Muscle layer of duodenum (tissue), 2 donors: ENCODE data around the gene FXYD7.
"Not testable (repeated sequence)": the region's sequence is repeated elsewhere in the genome, so short reads cannot be mapped to it uniquely, and the experiment has no call there.

Experiments
- H3K27ac ChIP-seq: one replicate; pipeline ENCODE4 v1.7.0; 2013; ENCODE audit warnings: mild to moderate bottlenecking, low read length
- H3K27me3 ChIP-seq: one replicate; pipeline ENCODE4 v1.7.0; 2013; ENCODE audit warnings: low read depth, mild to moderate bottlenecking, control low read depth, low read length
- H3K36me3 ChIP-seq, 2 donors: one replicate each; pipeline ENCODE4 v1.7.0; 2013; ENCODE audit warnings: low read length in 2 of 2, control low read depth in 1 of 2, mild to moderate bottlenecking in 1 of 2; ENCODE audit not compliant: insufficient read depth in 2 of 2, control insufficient read depth in 1 of 2
- H3K4me1 ChIP-seq, 2 donors: one replicate each; pipeline ENCODE4 v1.7.0; 2013; ENCODE audit warnings: low read length in 2 of 2, mild to moderate bottlenecking in 2 of 2, control low read depth in 1 of 2, moderate library complexity in 1 of 2; ENCODE audit not compliant: insufficient read depth in 2 of 2, control insufficient read depth in 1 of 2
- H3K4me3 ChIP-seq, 2 donors: one replicate each; pipeline ENCODE4 v1.7.0; 2013; ENCODE audit warnings: low read length in 2 of 2, low read depth in 1 of 2, mild to moderate bottlenecking in 1 of 2
- H3K9me3 ChIP-seq, 2 donors: one replicate each; pipeline ENCODE4 v1.7.0; 2013; ENCODE audit warnings: low read length in 2 of 2, control low read depth in 1 of 2, mild to moderate bottlenecking in 1 of 2; ENCODE audit not compliant: control insufficient read depth in 1 of 2
- donor health status: healthy.

Gene FXYD7, protein sequence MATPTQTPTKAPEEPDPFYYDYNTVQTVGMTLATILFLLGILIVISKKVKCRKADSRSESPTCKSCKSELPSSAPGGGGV

DNA sequence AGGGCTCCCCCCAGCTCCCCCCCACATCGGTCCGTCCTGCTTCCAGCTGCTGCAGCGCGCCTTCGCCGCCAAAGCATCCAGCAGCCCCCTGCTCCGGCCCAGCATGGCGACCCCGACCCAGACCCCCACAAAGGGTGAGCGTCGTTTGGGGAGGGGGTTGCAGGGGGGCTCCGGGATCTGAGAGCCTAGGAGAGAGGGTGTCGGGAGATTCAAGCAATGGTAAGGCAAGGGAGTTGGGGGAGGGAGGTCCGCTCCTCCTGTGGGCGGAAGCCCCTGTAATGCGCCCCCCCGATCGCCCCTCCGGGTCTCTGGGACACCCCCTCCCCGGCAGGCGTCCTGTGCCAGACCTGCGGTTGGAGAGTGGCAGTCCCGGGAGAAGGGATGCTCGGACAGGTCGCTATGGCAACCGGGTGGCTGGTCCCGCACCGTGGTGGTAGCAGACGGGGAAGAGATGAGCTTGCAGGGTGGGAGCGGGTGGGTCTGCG lies at the start of gene FXYD7:
Gene FXYD7, plus strand, starts transcription at position 25 of the 485 bp plus-strand sequence. Its CDS starts 79 bp downstream, at position 104.
- peaks cover 10% of the 10 kb centered on the region for H3K27me3 ChIP-seq
- peaks cover 7 to 15% of the 10 kb centered on the region in 2 donors for H3K4me1 ChIP-seq
- no peaks in the 10 kb centered on the region for H3K36me3 ChIP-seq
- no peak within 1 kb of the TSS for H3K4me3 ChIP-seq
- no peaks in the 10 kb centered on the region for H3K9me3 ChIP-seq
- no peak within 1 kb of the TSS for H3K27ac ChIP-seq

DNA sequence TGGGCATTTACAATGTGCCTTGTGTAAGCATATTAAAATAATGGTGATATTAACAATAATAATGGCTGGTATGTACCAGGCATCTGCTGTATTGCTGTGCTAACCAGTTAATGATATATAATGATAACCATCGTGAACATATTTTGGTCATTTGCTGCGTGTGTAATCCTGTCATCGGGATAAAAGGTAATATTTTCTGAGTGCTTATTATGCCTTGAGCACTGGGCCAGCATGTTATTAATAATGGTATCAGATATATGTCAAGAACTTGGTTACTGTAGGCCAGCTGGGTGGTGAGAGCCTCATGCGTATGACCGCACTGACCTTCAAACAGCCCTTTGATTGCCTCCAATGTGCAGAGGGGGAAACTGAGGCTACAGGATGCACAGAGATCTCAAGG lies 49.6 kb upstream of the FXYD7 start:
- H3K4me1 ChIP-seq = peaks cover 6 to 7% of the 10 kb centered on the region in 2 donors
- no peaks in the 10 kb centered on the region for H3K36me3 ChIP-seq
- no peak overlapping the region for H3K27ac ChIP-seq
- no peak overlapping the region for H3K4me3 ChIP-seq
- H3K9me3 ChIP-seq = no peaks in the 10 kb centered on the region
- H3K27me3 ChIP-seq = peaks cover 8% of the 10 kb centered on the region

DNA sequence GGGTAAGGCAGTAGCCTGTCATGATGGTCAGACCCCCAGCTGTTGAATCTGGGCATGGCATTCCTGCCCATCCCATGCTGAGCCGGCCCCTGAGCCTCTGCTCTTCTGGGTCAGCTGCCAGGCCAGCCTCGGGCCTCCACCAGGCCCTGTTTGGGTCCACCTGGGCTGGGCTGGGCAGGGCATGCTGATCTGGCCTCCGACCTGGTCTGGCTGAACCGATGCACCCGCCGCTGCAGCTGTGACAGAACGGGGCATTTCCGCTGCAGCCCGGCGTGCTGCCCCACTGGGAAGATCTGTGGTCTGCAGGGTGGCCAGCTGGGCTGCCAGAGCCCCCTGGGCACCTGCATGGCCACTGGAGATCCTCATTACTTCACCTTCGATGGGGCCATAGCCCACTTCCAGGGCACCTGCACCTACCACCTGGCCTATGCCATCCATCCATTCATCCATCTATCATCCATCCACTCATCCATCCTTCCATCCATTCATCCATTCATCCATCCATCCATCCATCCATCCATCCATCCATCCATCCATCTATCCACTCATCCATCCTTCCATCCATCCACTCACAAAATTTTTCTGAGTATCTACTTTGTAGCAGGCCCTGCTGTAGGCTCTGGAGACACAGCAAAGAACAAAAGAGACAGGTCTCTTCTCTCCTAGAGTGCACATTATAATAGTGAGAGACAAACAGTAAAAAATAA lies 49.0 kb upstream of the FXYD7 start:
- Histone ChIP-seq H3K4me1 (peaks cover 6 to 7% of the 10 kb centered on the region in 2 donors), H3K4me3 (no peak overlapping the region), H3K27me3 (peaks cover 8% of the 10 kb centered on the region), H3K9me3 (no peaks in the 10 kb centered on the region), H3K36me3 (no peaks in the 10 kb centered on the region), H3K27ac (no peak overlapping the region)

DNA sequence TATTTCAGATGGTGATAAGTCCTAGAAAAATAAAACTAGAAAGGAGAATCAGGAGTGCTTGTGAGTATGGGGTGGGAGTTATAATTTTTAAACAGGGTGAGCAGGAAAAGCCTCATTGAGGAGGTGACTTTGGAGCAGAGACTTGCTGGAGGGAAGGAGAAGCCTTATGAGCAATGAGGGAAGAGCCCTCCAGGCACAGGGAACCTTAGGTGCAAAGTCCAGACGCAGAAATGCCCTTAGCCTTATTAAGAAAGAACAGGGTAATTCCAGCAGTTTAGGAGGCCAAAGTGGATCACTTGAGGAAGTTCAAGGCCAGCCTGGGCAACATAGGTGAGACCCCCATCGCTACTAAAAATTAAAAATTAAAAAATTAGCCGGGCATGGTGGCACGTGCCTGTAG lies 48.4 kb upstream of the FXYD7 start:
- H3K27ac ChIP-seq = no peak overlapping the region
- H3K9me3 ChIP-seq = no peaks in the 10 kb centered on the region
- H3K4me1 ChIP-seq = peaks cover 6 to 7% of the 10 kb centered on the region in 2 donors
- peaks cover 8% of the 10 kb centered on the region for H3K27me3 ChIP-seq
- H3K4me3 ChIP-seq = no peak overlapping the region
- no peaks in the 10 kb centered on the region for H3K36me3 ChIP-seq

DNA sequence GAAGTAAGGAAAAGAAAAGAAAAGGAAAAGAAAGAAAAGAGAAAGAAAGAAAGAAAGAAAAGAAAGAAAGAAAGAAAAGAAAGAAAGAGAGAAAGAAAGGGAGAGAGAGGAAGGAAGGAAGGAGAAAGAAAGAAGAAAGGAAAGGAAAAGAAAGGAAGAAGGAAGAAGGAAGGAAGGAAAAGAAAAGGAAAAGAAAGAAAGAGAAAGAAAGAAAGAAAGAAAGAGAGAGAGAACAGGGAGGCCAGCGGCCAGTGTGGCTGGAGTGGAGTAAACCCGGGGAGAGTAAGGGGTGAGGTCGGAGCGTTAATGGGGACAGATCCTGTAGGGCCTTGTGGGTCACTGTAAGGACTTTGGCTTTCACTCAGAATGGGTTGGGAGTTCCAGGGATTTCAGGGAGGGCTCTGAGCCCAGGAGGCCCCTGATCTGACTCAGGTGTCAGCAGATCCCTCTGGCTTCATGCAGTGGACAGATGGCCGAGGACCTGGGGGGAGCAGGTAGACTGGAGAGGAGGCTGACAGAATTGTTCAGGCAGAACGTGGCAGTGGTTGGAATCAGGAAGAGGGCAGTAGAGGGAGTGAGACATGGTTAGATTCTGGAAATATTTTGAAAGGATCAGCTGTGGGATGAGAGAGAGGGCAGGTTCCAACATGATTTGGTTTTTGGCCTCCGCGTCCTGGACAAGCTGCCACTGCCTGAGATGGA lies 47.2 kb upstream of the FXYD7 start:
- H3K27ac ChIP-seq = no peak overlapping the region
- H3K4me3 ChIP-seq = no peak overlapping the region
- H3K9me3 ChIP-seq = no peaks in the 10 kb centered on the region
- peaks cover 0 to 1% of the 10 kb centered on the region in 2 donors for H3K4me1 ChIP-seq
- H3K36me3 ChIP-seq = no peaks in the 10 kb centered on the region
- peaks cover 5% of the 10 kb centered on the region for H3K27me3 ChIP-seq

DNA sequence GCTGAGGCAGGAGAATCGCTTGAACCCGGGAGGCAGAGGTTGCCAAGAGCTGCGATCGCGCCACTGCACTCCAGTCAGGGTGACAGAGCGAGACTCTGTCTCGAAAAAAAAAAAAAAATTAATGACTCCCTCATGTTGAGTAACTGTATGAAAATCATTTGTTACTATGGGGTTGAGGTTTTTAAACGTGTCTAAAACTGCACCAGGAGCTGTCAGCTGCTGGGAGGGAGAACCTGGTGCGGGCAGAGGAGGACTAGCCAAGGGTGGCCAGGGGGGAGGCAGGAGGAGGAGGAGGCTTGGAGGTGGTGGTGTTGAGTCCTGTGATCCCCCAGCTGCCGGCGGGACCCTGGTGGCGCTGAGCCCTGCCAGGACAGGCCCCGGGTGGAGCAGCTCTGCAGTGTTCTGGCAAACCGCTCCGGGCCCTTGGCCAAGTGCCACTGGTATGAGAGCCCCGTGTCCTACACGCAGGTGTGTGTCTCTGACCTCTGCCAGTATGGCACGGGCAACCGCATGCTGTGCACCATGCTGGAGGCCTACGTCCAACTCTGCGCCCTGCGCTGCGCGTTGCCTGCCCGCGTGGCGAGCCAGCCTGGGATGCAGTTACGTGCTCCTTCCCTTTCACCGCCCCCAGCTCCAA lies 44.5 kb upstream of the FXYD7 start:
- H3K4me3 ChIP-seq = no peak overlapping the region
- no peaks in the 10 kb centered on the region for H3K4me1 ChIP-seq
- no peak overlapping the region for H3K27ac ChIP-seq
- no peaks in the 10 kb centered on the region for H3K27me3 ChIP-seq
- no peaks in the 10 kb centered on the region for H3K36me3 ChIP-seq
- no peaks in the 10 kb centered on the region for H3K9me3 ChIP-seq

DNA sequence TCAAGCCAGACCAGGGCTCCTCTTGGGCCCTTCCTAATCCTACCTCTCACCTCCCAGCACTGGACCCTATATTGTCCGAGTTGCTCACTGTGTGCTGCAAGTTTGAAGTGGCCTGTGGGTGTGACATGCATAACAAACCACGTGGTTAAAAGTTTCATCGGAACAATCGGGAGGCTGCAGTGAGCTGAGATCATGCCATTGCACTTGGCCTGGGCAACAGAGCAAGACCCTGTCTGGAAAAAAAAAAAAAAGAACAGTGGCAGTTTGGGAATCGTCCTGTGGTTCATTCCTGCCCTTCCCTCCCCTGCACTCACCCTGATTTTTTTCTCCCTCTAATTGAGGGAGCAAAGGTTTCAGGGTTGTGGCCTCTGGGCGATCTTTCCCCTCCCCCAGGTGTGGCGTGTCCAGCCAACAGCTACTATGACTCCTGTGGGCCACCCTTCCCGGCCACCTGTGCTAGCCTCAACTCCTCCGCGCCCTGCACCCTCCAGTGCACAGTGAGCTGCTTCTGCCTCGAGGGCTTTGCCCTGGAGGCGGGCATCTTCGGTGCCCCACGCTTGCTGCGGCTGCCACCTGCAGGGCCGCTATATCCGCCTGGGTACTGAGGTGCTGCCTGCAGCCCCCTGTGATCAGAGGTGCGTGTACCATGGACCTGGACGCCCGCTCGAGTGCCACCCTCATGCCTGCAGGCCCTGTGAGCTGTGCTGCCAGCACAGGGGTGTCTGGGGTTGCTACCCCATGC lies 43.7 kb upstream of the FXYD7 start:
- no peaks in the 10 kb centered on the region for H3K27me3 ChIP-seq
- no peaks in the 10 kb centered on the region for H3K36me3 ChIP-seq
- no peaks in the 10 kb centered on the region for H3K4me1 ChIP-seq
- H3K4me3 ChIP-seq = no peak overlapping the region
- H3K9me3 ChIP-seq = no peaks in the 10 kb centered on the region
- no peak overlapping the region for H3K27ac ChIP-seq

DNA sequence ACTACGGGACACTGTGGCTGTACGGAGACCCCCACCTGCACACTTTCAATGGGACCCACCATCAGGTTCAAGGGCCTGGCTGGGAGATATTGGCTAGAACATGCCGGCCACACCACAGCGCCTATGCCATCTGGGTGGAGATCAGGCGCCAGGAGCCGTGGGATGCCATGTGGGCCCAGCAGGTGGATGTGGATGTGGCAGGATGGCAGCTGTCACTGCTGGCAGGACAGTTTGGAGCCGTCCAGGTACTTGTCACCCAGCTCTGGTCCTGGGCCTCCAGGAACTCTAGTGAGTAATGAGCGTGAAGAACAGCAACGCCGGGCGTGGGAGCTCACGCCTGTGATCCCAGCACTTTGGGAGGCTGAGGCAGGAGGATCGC lies 43.2 kb upstream of the FXYD7 start:
- no peaks in the 10 kb centered on the region for H3K4me1 ChIP-seq
- H3K4me3 ChIP-seq = no peak overlapping the region
- H3K36me3 ChIP-seq = no peaks in the 10 kb centered on the region
- H3K9me3 ChIP-seq = no peaks in the 10 kb centered on the region
- H3K27me3 ChIP-seq = no peaks in the 10 kb centered on the region
- no peak overlapping the region for H3K27ac ChIP-seq

DNA sequence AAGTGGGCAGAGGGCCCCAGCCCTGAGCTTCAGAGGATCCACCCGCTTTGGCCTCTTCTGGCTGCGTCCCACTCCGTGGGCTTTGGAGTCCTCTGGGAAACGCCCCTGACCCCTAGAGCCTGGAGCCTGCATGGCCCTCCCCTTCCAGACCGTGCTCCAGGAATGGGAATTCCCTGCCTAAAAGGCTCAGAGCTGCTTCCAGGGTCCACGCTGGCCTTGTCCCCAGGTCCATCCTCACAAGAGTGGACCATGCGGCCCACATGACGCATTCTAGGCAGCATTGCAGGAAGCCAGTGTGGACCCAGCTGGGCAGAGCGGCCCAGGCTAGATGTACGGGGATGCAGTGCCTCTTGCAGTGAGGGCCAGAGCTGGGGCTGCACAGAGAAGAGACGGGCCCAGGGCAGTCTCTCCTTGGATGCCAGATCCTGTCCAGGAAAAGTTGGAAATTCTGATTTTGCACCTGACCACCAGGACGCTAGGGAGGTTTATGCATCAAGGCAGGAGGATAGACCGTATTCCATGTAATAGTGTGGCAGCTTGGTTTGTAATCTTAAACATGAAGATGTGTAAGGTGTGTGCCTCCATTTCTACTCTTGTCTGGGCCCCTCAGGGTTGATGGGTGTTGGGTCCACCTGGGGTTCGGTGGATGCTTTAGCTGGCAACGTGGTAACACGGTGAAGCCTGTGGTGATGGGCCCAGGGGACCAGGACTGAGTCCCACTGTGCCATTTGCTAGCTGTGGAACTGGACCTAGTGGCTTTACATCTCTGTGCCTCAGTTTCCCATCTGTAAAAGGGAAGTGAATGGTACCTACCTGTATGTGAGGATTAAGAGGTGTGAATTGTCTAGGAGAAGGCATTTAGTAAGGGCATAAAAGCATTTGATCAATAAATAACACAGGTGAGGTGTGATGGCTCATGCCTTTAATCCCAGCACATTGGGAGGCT lies 42.2 kb upstream of the FXYD7 start:
- H3K4me3 ChIP-seq = no peak overlapping the region
- H3K4me1 ChIP-seq = no peaks in the 10 kb centered on the region
- H3K36me3 ChIP-seq = no peaks in the 10 kb centered on the region
- no peaks in the 10 kb centered on the region for H3K9me3 ChIP-seq
- no peak overlapping the region for H3K27ac ChIP-seq
- H3K27me3 ChIP-seq = no peaks in the 10 kb centered on the region

DNA sequence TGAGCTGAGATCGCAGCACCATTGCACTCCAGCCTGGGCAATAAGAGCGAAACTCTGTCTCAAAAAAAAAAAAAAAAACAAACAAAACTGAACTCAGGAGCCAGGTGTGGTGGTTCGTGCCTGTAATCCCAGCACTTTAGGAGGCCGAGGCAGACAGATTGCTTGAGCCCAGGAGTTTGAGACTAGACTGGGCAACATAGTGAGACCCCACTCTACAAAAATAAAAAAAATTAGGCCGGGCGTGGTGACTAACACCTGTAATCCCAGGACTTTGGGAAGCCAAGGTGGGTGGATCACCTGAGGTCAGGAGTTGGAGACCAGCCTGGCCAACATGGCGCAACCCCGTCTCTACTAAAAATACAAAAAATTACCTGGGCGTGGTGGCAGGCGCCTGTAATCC lies 41.1 kb upstream of the FXYD7 start:
- not testable (repeated sequence) for H3K36me3 ChIP-seq, H3K9me3 ChIP-seq, H3K27me3 ChIP-seq, H3K4me1 ChIP-seq, H3K27ac ChIP-seq, H3K4me3 ChIP-seq
